GM12872 (cell line): Measurements from ENCODE around the gene ZNRF1.

Experiments
- TF ChIP-seq, protein P1 (sequence below): IDR thresholded peaks from 3 replicates; pipeline ENCODE4 v1.5.1; 2011; ENCODE audit warnings: low read depth, mild to moderate bottlenecking, low read length, moderate library complexity; ENCODE audit not compliant: insufficient read depth

ZNRF1 gene

DNA sequence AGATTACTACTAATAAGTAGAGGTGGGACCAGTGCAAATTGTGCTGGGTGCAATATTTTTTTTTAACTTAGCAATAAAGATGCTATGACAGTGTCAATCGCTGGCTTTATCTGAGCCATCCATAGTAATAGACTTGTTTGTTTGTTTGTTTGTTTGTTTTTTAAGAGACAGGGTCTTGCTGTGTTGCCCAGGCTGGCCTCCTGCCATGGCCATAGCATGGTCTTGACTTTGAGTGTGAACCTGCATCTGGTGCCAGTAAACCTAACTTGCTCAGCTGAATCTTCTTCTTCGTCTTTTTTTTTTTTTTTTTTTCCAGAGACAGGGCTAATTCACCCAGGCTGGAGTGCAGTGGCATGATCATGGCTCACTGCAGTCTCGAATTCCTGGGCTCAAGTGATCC, 46.6 kb downstream of the ZNRF1 start:
- TF ChIP-seq, protein P1, sequence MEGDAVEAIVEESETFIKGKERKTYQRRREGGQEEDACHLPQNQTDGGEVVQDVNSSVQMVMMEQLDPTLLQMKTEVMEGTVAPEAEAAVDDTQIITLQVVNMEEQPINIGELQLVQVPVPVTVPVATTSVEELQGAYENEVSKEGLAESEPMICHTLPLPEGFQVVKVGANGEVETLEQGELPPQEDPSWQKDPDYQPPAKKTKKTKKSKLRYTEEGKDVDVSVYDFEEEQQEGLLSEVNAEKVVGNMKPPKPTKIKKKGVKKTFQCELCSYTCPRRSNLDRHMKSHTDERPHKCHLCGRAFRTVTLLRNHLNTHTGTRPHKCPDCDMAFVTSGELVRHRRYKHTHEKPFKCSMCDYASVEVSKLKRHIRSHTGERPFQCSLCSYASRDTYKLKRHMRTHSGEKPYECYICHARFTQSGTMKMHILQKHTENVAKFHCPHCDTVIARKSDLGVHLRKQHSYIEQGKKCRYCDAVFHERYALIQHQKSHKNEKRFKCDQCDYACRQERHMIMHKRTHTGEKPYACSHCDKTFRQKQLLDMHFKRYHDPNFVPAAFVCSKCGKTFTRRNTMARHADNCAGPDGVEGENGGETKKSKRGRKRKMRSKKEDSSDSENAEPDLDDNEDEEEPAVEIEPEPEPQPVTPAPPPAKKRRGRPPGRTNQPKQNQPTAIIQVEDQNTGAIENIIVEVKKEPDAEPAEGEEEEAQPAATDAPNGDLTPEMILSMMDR, result no peak

DNA sequence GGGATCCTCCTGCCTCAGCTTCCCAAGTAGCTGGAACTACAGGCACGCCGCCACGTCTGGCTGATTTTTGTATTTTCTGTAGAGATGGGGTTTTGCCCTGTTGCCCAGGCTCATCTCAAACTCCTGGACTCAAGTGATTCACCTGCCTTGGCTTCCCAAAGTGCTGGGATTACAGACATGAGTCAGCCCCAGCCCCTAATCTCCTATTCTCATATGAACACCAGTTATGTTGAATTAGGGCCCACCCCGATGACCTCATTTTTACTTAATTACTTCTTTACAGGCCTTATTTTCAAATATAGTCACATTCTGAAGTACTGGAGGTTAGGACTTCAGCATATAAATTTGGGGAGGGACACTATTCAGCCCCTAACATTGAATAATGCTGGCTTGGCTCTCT, 49.2 kb downstream of the ZNRF1 start:
- TF ChIP-seq, protein P1, result no peak

DNA sequence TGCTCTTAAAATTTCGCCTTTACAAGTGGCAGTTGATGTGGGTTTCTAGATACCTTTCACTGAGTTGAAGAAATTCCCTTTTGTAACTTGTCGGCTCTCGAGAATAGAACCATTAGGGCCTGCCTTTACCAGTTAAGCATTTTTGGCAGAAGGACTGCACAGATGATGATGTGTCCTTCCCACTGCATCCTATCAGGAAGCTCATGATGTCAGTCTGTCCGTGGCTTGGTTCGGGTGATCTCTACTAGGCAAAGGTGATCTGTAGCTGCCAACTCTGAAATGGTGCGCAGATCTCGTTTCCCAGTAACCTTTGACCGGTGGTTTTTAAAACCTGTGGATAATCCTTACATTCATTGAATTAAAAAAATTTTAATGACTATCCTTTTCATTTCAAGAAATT, 49.7 kb downstream of the ZNRF1 start:
- TF ChIP-seq, protein P1, result no peak

DNA sequence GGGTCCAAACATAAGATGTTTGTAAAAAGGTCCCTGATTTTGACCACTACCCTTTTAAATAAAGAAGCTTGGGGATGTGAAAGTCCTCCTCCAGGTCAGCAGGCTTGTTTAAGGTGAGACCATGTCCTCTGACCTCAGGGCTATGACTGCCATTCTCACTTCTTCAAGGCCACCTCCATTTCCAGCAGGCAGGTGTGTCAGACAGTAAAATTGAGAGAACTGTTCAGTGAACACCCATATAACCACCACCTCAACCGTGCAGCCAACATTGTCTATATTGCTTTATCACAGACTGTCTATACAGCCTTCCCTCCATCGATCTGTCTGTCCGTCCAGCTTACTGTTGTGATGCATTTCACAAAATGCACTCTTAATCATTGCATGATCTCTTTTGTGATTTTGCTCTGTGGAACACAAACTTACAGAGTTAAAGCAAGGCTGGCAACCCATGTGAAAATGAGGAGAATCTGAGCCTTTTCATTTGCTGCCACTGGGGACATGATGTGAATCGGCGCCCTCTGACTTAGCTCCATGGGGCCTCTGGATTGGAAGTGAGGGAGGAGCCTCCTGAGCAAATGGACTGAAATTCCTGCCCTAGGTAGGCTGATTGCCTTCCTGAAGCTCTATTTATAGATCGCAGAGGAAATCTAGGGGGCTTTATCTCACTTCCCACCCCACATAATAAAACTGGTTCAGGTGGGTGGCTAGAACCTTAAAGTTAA, 53.8 kb downstream of the ZNRF1 start:
- TF ChIP-seq, protein P1, result no peak

DNA sequence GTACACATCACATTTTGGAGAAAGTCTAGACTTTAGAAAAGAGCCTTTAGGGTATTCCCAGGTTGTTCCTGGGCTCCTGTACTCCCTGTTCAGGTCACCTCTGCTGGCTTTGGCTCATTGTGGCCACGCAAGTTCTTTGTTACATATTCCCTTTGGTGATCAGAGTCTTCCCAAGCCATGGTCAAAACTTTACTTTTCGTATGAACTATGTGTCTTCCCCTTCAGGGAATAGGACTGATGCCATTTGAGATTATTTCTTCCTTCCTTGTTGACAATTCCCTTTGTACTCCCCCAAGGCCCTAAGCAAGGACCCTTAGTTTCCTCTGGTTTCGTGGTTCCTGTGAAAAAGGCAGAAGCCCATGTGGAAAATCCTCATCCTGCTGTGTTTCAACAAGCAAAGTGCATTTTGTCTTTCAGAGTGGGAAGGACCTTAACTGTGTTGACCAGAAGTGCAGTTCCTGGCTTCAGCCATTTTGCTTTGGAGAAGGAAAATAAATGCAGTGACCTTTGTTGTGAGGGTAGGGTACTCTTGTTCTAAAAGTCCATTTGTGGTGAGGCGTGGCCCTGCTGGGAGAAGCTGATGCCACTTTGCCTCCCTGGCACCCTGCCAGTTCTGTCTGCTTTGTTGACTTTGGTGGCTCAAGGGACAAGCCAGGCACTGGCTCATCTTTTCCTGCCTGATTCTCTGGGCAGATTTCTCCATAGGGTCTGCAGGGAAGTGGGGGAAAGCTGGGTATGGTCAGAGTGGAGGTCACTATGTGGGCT, 55.1 kb downstream of the ZNRF1 start:
- TF ChIP-seq, protein P1, result no peak

DNA sequence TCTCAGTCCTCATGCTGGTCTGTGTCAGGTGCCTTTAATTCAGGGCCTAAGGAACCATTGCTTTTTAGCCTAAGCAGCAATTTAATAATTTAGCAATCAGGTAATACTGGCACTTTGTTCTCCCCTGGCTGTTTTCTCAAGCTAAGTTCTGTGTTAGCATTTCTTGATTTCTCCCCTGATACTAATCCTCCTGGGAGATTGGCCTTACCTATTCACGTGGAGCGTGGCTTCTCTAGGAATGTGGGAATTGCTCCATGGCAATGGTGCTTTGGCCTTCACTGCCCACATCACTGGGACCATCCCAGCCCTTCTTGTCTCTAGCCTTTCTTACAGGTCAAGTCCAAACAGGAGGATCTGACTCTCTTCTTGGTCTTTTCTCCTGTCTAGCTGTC, 55.7 kb downstream of the ZNRF1 start:
- TF ChIP-seq, protein P1, result no peak

DNA sequence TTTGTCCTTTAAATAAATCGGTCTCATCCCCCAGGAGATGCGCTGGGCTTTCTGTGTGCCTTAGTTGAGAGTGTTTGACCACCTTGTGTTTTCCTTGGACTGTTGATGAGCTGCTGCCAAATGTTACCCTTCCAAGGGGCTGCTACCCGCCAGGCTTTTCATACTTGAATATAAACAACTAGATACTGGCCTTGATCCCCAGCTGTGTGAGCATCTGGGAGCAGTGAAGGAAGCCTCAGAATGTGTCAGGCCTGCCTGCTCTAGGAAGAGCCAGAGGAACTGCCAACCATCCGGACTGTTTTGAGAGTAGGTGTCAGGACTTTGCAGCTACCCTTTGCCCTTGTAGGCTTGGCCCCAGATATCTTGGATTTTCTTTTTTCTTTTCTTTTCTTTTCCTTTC, 60.0 kb downstream of the ZNRF1 start:
- TF ChIP-seq, protein P1, result no peak
